Endodermal cell (in vitro differentiated cells): ENCODE results near the gene ATG9B. TPM values are rescaled to one million over a fixed set of nuclear protein-coding genes. Genes with fewer than 3 reads are reported as not detected.

Experiments used
- DNase-seq: peaks from one replicate; pipeline ENCODE4 v3.0.0-alpha.2; 2017
- H3K27ac ChIP-seq: 2 replicates; pipeline ENCODE4 v1.5.1; 2013; ENCODE audit warnings: mild to moderate bottlenecking, low read depth, low read length, moderate library complexity
- H3K27me3 ChIP-seq: 2 replicates; pipeline ENCODE4 v1.6.1; 2013; ENCODE audit warnings: mild to moderate bottlenecking, low read length, moderate library complexity; ENCODE audit not compliant: insufficient read depth, control insufficient read depth, poor library complexity, severe bottlenecking
- H3K36me3 ChIP-seq: 2 replicates; pipeline ENCODE4 v1.7.0; 2013; ENCODE audit warnings: mild to moderate bottlenecking, low read length, moderate library complexity; ENCODE audit not compliant: control insufficient read depth, insufficient read depth
- H3K4me1 ChIP-seq: one replicate; pipeline ENCODE4 v1.7.0; 2013; ENCODE audit warnings: low read length; ENCODE audit not compliant: control insufficient read depth, insufficient read depth
- H3K4me3 ChIP-seq: 2 replicates; pipeline ENCODE4 v1.5.1; 2013; ENCODE audit warnings: mild to moderate bottlenecking, low read length, moderate library complexity
- H3K9ac ChIP-seq: 2 replicates; pipeline ENCODE4 v1.6.1; 2013; ENCODE audit warnings: mild to moderate bottlenecking, low read length, moderate library complexity; ENCODE audit not compliant: poor library complexity, severe bottlenecking; ENCODE audit errors: extremely low read depth
- H3K9me3 ChIP-seq: 2 replicates; pipeline ENCODE4 v1.6.1; 2013; ENCODE audit warnings: mild to moderate bottlenecking, low read length, moderate library complexity; ENCODE audit not compliant: control insufficient read depth
- H3K27ac Mint-ChIP-seq: 2 replicates; pipeline ENCODE4 v1.8.0; 2020; ENCODE audit warnings: mixed read lengths
- H3K27me3 Mint-ChIP-seq: 2 replicates; pipeline ENCODE4 v1.8.0; 2021; ENCODE audit warnings: mild to moderate bottlenecking, mixed read lengths; ENCODE audit not compliant: insufficient read depth
- H3K36me3 Mint-ChIP-seq: 2 replicates; pipeline ENCODE4 v1.8.0; 2020; ENCODE audit warnings: low read depth, mixed read lengths
- H3K4me1 Mint-ChIP-seq: 2 replicates; pipeline ENCODE4 v1.8.0; 2020; ENCODE audit warnings: mixed read lengths
- H3K4me3 Mint-ChIP-seq: 2 replicates; pipeline ENCODE4 v1.8.0; 2020; ENCODE audit warnings: mild to moderate bottlenecking, moderate library complexity, mixed read lengths
- H3K9me3 Mint-ChIP-seq: 2 replicates; pipeline ENCODE4 v1.8.0; 2020; ENCODE audit warnings: mild to moderate bottlenecking, mixed read lengths
- WGBS, 2 experiments: methylation state at CpG; one replicate each; pipeline versions ENCODE4 v1.1.5 to v1.1.7; 2013; ENCODE audit warnings: missing lambda C conversion rate in 2 of 2, mixed read lengths in 1 of 2; ENCODE audit not compliant: insufficient coverage in 1 of 2, insufficient read length in 1 of 2; 5-methylcytosine and 5-hydroxymethylcytosine counted together
- total RNA-seq, 2 donors: library from RNA; stranded (reverse); fragmentation: NEBNext Ultra II Directional in 1 of 2; extraction: Animal tissue kit (Norgen Biotek cat#: 25700) in 1 of 2; gene quantifications; 2 replicates in 1 of 2; 3 replicates in 1 of 2; pipeline ENCODE4 v1.2.1, GENCODE V29; 2021
- TF ChIP-seq, protein P1 (sequence below): fragments of 200-600 bp; sonication (generic); conservative IDR thresholded peaks from 2 replicates; pipeline ENCODE4 v1.5.0; 2021; ENCODE audit warnings: antibody characterized with exemption, mild to moderate bottlenecking

ATG9B gene
- total RNA-seq, 2 donors from 2014 or later: 2.0 to 3.0 TPM

DNA sequence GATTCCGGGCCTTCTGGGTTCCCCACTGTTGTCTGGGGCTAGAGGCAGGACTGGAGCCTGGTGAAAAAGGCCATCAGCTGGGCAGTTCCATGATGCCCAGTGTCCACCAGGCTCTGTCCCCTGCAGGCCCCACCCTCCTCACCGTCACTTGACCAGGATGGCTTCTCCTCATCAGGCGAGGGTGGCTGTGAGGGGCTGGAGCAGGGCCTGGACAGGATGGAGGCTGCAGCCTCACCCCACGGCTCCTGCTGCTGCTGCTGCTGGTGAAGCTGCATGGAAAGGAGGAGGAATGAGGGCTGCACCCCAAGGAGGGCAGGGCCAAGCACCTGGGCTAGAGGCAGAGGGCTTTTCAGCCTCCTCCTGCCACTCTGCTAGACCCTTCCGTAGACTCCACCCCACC, 8.3 kb downstream of the ATG9B start:
- Histone ChIP-seq H3K27me3 (peaks cover 45% of the 10 kb centered on the region), H3K27ac (no peak overlapping the region), H3K4me1 (no peaks in the 10 kb centered on the region), H3K9ac (no peak overlapping the region), H3K4me3 (no peak overlapping the region), H3K36me3 (no peaks in the 10 kb centered on the region), H3K9me3 (no peaks in the 10 kb centered on the region)
- WGBS, 2 experiments: 87 to 100% methylated on average over 2 to 5 of the region's 5 CpGs
- Mint-ChIP-seq H3K9me3 (peaks cover 3% of the 10 kb centered on the region), H3K4me3 (no peak overlapping the region), H3K4me1 (peaks cover 24% of the 10 kb centered on the region), H3K27me3 (peaks cover 91% of the 10 kb centered on the region), H3K27ac (no peak overlapping the region), H3K36me3 (no peaks in the 10 kb centered on the region)
- DNase-seq: no peak
- TF ChIP-seq, protein P1, sequence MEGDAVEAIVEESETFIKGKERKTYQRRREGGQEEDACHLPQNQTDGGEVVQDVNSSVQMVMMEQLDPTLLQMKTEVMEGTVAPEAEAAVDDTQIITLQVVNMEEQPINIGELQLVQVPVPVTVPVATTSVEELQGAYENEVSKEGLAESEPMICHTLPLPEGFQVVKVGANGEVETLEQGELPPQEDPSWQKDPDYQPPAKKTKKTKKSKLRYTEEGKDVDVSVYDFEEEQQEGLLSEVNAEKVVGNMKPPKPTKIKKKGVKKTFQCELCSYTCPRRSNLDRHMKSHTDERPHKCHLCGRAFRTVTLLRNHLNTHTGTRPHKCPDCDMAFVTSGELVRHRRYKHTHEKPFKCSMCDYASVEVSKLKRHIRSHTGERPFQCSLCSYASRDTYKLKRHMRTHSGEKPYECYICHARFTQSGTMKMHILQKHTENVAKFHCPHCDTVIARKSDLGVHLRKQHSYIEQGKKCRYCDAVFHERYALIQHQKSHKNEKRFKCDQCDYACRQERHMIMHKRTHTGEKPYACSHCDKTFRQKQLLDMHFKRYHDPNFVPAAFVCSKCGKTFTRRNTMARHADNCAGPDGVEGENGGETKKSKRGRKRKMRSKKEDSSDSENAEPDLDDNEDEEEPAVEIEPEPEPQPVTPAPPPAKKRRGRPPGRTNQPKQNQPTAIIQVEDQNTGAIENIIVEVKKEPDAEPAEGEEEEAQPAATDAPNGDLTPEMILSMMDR: no peak

DNA sequence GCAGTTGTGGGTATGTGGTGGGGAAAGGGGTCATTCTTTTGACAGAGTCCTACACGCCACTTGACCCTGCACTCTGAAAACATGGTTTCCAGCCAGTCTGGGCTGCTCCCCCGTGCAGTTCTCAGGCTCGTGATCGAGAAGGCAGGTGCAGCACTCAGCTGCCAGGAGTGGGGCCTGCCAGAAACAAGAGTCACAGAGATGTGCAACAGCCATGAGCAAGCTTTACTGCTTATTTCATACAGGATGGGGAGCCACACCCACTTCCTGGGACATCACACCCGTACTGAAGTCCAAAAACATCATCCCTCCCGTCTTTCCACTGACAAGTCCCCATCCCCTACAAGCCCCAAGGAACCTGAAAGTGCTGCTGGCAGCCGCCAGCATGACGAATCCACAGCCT, 9.3 kb downstream of the ATG9B start:
- no peak overlapping the region for H3K4me3 ChIP-seq
- Mint-ChIP-seq H3K36me3 (no peaks in the 10 kb centered on the region), H3K9me3 (peaks cover 3% of the 10 kb centered on the region), H3K27me3 (peaks cover 86% of the 10 kb centered on the region), H3K4me3 (no peak overlapping the region), H3K4me1 (peaks cover 21% of the 10 kb centered on the region), H3K27ac (no peak overlapping the region)
- H3K36me3 ChIP-seq: no peaks in the 10 kb centered on the region
- TF ChIP-seq, protein P1: no peak
- no peak for DNase-seq
- H3K9me3 ChIP-seq: no peaks in the 10 kb centered on the region
- H3K9ac ChIP-seq: no peak overlapping the region
- peaks cover 34% of the 10 kb centered on the region for H3K27me3 ChIP-seq
- no peak overlapping the region for H3K27ac ChIP-seq
- 90 to 91% methylated on average over 8 of the region's 8 CpGs for WGBS, 2 experiments
- H3K4me1 ChIP-seq: peaks cover 6% of the 10 kb centered on the region

GRCh38 chr7:151013733-151014497, 10.4 kb downstream of the ATG9B start:
- Mint-ChIP-seq H3K9me3 (peaks cover 3% of the 10 kb centered on the region), H3K27ac (peak overlapping the region; percentile 36), H3K4me3 (peak overlapping the region; percentile 50), H3K36me3 (no peaks in the 10 kb centered on the region), H3K4me1 (peaks cover 21% of the 10 kb centered on the region), H3K27me3 (peaks cover 75% of the 10 kb centered on the region)
- no peak overlapping the region for H3K9ac ChIP-seq
- peaks cover 9% of the 10 kb centered on the region for H3K4me1 ChIP-seq
- peak; percentile 93 for DNase-seq
- no peaks in the 10 kb centered on the region for H3K36me3 ChIP-seq
- peaks cover 24% of the 10 kb centered on the region for H3K27me3 ChIP-seq
- no peak overlapping the region for H3K27ac ChIP-seq
- H3K9me3 ChIP-seq: no peaks in the 10 kb centered on the region
- TF ChIP-seq, protein P1: no peak
- H3K4me3 ChIP-seq: no peak overlapping the region
- WGBS, 2 experiments: 63 to 78% methylated on average over 47 to 55 of the region's 55 CpGs
